HG03175 (cell line): ENCODE measurements around the gene TAF15.

Source experiments
- ATAC-seq: cut with Tn5 transposase; IDR thresholded peaks from one replicate; pipeline ENCODE4 v1.9.1; 2021; ENCODE audit warnings: mild to moderate bottlenecking, moderate library complexity; ENCODE audit not compliant: unreplicated experiment

The TAF15 gene

GRCh38 chr17:35816723-35817122 is 7.4 kb downstream of the TAF15 start:
- ATAC-seq: no peak

- no peak for ATAC-seq
Observed at GRCh38 chr17:35817196-35817595, 7.9 kb downstream of the TAF15 start.

- ATAC-seq: no peak
Observed at GRCh38 chr17:35819455-35819854, 10.2 kb downstream of the TAF15 start.

GRCh38 chr17:35821308-35821707 is 12.0 kb downstream of the TAF15 start:
- no peak for ATAC-seq

- ATAC-seq: no peak
Observed at GRCh38 chr17:35825206-35825605, 15.9 kb downstream of the TAF15 start.

- no peak for ATAC-seq
Observed at GRCh38 chr17:35841101-35841500, 31.8 kb downstream of the TAF15 start.

- no peak for ATAC-seq
Observed at GRCh38 chr17:35841505-35841904, 32.2 kb downstream of the TAF15 start.

GRCh38 chr17:35842239-35842638 is 33.0 kb downstream of the TAF15 start:
- no peak for ATAC-seq

- no peak for ATAC-seq
Observed at GRCh38 chr17:35843698-35844097, 34.4 kb downstream of the TAF15 start.

- ATAC-seq: no peak
Observed at GRCh38 chr17:35844547-35844946, 35.3 kb downstream of the TAF15 start.

GRCh38 chr17:35846055-35846809 is 36.9 kb downstream of the TAF15 start:
- ATAC-seq: no peak

- no peak for ATAC-seq
Observed at GRCh38 chr17:35847006-35847405, 37.7 kb downstream of the TAF15 start.

GRCh38 chr17:35847633-35848373 is 38.5 kb downstream of the TAF15 start:
- no peak for ATAC-seq

- no peak for ATAC-seq
Observed at GRCh38 chr17:35849469-35850348, 40.4 kb downstream of the TAF15 start.

GRCh38 chr17:35855965-35856364 is 46.7 kb downstream of the TAF15 start:
- ATAC-seq: no peak

GRCh38 chr17:35856603-35857002 is 47.3 kb downstream of the TAF15 start:
- ATAC-seq: no peak

GRCh38 chr17:35864853-35865252 is 55.6 kb downstream of the TAF15 start:
- ATAC-seq: no peak

- ATAC-seq: no peak
Observed at GRCh38 chr17:35865412-35866340, 56.4 kb downstream of the TAF15 start.

GRCh38 chr17:35866341-35866950 is 57.2 kb downstream of the TAF15 start:
- ATAC-seq: no peak

- no peak for ATAC-seq
Observed at GRCh38 chr17:35867574-35867973, 58.3 kb downstream of the TAF15 start.
